ENCODE measurements around the gene CYP2A13.
A peak's percentile ranks its signal among the peaks of the same experiment; 100 is the strongest.
"Not testable (repeated sequence)": the region's sequence is repeated elsewhere in the genome, so short reads cannot be mapped to it uniquely, and the experiment has no call there.

The CYP2A13 gene

GRCh38 chr19:41122846-41123245, 34.6 kb downstream of the CYP2A13 start:
- DNase-seq: not testable (repeated sequence)

- DNase-seq: no peak
These were observed 35.6 kb downstream of the CYP2A13 start for GRCh38 chr19:41123716-41124294.

DNA sequence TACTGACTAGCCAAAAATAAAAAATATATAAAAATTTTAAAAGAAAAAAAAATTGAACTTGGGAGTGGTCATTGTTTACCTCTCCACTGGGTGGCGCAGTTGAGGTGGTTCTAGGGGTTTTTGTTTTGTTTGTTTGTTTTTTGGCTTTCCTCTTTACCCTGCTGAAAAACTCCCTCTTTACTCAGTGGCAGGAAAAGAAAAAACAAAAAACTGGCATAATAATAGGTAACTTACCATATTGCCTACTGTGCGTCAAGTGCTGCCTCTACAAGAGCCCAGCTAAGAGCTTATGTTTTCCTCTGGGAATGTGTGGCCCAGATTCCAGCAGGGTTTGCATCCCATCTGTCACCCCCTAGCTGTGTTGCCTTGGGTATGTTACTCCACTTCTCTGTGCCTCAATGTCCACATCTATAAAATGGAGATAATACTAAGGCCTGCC, 38.5 kb downstream of the CYP2A13 start:
- DNase-seq: peak; percentile 61

GRCh38 chr19:41127362-41127761, 39.1 kb downstream of the CYP2A13 start:
- not testable (repeated sequence) for DNase-seq

GRCh38 chr19:41127801-41128300, 39.6 kb downstream of the CYP2A13 start:
- DNase-seq: peak; percentile 76

DNA sequence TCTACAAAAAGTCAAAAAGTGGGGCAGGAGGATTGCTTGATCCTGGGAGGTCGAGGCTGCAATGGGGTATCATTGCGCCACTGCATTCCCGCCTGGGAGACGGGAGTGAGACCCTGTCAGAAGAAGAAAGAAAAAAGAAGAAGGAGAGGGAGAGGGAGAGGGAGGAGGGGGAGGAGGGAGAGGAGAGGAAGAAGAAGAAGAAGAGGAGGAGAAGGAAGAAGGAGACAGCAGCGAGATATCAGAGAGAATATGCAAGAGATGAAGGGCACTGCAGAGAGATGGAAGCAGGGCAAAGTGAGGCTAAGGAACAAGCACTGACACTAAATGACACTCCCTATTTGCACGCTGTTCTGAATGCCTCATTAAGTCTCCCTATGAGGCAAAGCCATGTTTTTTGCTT, 40.4 kb downstream of the CYP2A13 start:
- no peak for DNase-seq

- DNase-seq: no peak
These were observed 42.9 kb downstream of the CYP2A13 start for GRCh38 chr19:41131186-41131585.

DNA sequence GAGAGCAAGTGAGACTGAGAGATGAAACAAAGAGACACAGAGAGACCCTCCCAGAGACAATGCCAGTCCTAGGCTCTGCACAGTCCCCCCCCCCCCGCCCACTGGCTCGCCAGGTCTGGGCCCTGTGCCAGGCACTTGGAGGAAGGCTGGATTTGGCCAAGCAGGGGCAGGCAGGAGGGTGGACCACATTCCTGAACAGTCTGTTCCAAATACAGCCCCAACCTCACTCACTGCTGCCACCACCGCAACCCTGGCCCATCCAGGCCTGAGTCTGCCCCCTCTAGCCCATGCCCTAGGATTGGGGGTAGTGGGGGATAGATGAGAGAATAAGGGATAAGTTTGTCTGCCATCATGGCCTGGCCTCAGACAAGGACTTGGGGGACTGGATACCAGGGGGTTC, 45.0 kb downstream of the CYP2A13 start:
- DNase-seq: no peak

GRCh38 chr19:41134616-41135015, 46.4 kb downstream of the CYP2A13 start:
- DNase-seq: no peak

GRCh38 chr19:41135390-41136384, 47.4 kb downstream of the CYP2A13 start:
- peak; percentile 43 for DNase-seq

DNA sequence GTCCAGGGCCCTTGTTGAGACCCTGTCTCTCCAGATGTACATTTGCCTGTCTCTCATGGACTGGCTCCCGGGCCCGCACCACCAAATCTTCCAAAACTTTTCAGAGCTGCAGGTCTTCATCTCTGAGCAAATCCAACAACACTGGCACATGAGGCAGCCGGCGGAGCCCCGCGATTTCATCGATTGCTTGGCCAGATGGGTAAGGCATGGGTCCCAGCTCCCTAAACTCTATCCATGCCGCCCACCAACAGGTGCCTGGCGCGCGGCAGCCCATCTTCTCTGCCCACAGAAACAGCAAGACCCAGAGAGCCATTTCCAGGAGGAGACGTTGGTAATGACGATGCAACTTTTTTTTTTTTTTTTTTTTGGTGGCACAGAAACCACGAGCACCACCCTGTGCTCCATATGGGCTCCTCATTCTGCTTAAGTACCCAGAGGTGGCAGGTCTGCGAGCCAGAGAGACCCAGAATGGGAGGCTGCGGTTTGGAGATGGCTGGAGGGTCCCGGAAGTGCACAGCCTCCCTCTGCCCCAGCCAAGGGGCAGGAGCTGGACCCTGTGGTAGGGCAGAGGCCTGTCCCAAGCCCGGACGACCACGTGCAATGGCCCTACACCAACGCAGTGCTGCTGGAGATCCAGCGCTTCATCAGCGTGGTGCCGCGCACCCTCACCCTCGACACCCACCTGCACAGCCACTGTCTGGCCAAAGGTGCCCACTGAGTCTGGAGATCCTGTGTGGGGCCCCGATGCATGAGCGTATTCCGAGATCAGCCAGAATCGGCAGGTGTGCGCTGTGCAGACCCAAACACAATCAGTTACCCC, 48.6 kb downstream of the CYP2A13 start:
- DNase-seq: no peak

DNA sequence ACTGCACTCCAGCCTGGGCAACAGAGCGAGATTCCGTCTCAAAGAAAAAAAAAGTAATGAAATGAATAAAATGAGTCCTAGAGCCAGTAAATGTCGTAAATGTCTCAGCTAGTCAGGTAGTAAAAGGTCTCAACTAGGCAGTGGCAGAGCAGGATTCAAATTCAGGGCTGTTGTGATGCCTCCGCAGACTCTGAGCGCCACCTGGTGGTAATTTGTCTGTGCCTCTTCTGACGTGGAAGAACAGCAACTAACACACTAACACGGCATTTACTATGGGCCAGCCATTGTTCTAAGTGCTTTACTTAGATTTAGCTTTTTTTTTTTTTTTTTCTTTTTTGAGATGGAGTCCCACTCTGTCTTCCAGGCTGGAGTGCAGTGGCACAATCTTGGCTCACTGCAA, 56.2 kb downstream of the CYP2A13 start:
- peak; percentile 94 for DNase-seq
